GM21390 (cell line): Measurements from ENCODE around the gene HMGXB3.

Experiments
- ATAC-seq: cut with Tn5 transposase; IDR thresholded peaks from one replicate; pipeline ENCODE4 v1.9.1; 2021; ENCODE audit not compliant: unreplicated experiment

HMGXB3 gene, protein sequence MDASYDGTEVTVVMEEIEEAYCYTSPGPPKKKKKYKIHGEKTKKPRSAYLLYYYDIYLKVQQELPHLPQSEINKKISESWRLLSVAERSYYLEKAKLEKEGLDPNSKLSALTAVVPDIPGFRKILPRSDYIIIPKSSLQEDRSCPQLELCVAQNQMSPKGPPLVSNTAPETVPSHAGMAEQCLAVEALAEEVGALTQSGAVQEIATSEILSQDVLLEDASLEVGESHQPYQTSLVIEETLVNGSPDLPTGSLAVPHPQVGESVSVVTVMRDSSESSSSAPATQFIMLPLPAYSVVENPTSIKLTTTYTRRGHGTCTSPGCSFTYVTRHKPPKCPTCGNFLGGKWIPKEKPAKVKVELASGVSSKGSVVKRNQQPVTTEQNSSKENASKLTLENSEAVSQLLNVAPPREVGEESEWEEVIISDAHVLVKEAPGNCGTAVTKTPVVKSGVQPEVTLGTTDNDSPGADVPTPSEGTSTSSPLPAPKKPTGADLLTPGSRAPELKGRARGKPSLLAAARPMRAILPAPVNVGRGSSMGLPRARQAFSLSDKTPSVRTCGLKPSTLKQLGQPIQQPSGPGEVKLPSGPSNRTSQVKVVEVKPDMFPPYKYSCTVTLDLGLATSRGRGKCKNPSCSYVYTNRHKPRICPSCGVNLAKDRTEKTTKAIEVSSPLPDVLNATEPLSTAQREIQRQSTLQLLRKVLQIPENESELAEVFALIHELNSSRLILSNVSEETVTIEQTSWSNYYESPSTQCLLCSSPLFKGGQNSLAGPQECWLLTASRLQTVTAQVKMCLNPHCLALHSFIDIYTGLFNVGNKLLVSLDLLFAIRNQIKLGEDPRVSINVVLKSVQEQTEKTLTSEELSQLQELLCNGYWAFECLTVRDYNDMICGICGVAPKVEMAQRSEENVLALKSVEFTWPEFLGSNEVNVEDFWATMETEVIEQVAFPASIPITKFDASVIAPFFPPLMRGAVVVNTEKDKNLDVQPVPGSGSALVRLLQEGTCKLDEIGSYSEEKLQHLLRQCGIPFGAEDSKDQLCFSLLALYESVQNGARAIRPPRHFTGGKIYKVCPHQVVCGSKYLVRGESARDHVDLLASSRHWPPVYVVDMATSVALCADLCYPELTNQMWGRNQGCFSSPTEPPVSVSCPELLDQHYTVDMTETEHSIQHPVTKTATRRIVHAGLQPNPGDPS (N-terminal part only)

DNA sequence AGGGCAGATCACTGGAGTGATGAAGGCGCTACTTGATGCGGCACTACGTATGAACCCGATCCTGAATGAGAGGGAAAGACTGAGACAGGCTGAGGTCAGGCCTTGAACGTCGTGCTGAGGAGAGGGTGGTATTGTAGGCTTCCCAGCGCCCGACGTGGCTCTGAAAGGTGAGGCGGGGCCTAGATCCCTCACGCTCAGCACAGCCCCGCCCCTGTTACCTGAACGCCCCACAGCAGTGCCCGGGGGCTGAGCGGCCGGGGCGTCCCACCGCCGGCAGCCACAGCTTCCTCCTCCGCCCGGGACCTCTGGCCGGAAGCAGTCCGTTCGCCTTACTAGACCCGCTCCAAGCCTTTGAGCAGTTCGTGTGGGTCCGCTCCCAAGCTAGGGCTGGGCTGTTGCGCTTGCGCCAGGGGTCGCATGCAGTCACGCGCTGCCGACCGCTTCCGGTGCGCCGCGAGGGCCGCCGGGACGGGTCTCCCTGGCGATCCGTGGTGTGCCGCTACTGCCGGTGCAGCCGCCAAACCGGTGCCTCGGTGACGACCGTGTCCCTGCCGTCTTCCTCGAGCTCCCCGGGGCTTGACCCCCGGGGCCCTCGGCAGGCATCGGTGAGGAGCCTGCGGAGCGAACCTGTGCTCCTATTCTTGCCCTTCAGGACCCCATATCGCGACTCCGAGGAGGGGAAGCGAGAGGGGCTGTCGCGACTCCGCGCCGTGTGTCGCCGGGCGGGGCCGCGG, at the start of gene HMGXB3, which contains the start of gene TIGD6:
HMGXB3 (plus strand) TSS at position 484 of the 734 bp plus-strand sequence. CDS start 4,114 bp downstream, outside the sequence.
TIGD6 (minus strand) TSS at position 399 of the 734 bp plus-strand sequence. CDS start 4,306 bp downstream, outside the sequence.
- ATAC-seq = peak; percentile 82

DNA sequence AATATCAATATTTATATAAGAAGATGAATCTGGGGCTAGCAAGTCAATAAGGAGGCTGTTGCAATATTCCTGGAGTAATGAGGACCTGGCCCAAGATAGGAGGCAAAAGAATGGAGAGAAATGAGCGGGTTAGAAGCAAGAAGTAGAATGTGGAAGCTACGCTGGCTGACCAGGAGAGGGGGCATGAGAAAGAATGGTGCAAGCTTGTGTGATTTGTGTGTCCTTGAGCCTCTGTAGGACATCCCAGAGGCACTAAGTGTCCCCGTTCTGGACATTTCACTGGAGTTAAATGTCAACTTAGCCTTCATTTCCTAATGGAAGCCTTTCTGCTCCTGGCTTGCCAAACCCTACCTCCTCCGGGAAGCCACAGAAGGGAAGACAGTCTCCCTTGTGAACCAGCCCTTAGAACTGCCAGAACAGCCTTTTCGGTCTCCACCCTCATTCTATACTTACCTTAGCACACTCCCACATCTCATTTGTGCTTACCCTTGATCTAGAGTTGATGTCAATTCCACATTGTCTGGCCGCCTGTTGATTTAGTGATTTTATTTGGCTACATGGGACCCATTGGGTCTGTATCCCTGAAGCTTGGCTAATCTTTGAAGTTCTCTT, 49.3 kb upstream of the HMGXB3 start:
- ATAC-seq = no peak

DNA sequence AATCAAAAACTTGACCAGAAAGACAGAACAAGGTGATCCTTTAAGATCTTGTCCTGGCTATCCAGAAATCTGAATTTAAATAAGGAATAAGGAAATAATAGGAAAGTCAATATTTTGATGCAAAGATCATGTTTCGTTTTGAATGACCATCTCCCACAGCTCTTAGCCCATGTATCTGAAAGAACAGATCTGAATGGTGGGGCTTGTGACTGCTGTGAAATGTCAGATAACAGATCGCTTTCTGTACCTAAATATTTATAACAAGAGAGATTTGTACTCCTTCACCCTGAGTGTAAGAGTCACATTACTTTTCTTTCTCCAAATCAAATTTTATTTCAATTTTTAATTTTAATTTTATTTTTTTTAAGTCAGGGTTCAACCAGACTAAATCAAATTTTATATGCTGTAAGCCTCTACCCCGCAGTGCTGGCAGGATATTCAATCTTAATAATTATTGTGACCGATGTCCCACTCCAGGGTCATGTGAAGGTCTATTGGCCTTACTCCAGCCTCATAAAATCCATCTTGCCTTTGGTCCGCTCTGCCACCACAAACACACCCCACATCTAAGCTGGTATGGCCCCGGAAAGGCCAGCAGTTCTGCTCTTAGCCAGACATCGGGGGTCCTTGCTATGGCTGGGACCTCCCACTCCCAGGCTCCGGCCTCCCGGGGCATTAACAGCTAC, 47.0 kb upstream of the HMGXB3 start:
- ATAC-seq = no peak

DNA sequence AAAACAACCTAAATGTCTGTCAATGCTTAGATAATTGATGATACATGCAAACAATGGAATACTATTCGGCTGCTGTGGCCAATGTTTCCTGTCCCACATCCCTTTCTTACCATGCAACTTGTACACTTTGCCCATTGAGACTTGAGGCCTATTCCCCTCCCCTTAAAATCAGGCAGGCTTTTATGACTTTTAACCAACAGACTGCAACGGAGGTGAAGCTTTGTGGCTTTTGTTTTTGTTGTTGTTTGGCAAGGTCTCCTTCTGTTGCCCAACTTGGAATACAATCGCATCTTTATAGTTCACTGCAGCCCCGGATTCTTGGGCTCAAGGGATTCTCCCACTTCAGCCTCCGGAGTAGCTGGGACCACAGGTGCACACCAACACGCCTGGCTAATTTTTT, 45.7 kb upstream of the HMGXB3 start:
- ATAC-seq = no peak

DNA sequence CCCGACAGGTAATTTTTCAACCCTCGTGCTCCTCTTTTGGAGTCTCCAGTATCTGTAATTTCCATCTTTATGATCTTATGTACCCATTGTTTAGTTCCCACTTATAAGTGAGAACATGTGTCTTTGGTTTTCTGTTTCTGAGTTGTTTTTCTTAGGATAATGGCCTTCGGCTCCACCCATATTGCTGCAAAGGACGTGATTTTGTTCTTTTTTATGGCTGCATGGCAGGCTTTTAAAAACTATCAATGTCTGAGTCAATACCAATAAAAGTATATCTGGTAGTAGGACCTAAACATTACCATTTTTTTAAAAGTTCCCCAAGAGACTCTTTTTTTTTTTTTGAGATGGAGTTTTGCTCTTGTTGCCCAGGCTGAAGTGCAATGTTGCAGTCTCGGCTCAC, 43.9 kb upstream of the HMGXB3 start:
- no peak for ATAC-seq

DNA sequence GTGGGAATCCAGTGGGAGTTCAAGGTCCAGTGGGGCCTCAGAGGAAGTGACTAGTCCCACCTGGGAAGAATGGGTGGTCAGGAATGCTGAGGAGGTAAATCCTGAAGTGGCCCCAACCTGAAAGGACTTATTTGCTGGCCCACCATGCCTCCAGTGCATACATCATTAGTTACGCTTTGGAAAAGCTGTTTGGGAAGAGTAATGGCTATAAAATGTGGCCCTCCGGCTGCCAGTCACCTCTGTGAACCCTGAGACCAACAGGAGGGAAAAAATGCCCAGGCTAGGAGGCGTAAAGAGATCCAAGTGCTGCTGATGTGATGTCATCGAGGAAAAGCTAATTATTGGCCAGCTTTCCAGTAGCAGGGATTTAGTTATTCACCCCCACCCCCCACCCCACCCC, 42.7 kb upstream of the HMGXB3 start:
- ATAC-seq = no peak

DNA sequence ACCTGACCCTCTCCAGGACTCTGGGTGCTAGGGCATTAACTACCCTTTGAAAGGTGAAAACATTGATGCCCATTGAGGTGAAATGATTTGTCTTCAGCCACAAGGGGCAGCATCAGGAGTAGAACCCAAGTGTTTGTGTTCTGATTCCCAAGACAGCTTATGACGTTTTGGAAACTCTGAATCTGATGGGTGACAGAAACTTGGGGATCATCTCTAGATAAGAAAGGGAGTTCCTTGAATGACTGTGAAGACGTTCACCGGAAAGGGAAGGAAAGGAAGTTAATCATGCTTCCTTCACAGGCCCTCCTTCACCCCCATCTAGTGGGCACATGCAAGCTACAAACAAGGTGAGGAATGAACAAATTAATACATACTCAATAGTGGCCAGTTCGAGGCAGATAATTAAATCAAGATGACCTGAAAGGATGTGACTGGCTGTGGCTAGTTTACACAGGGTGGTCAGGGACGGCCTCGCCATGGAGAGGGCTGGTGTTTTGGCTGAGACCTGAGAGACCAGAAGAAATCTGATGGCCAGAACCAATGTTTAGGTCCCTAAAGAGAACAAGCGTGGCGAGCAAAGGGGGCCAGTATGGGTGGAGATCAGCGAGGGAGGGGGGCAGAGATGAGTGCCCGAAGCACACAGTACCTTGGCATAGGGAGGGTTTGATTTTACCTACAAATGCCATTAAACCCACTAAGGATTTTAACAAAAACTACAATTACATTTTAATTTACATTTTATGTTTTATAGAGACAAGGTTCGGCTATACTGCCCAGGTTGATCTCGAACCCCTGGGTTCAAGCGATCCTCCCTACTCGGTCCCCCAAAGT, 40.9 kb upstream of the HMGXB3 start:
- ATAC-seq = peak; percentile 19

DNA sequence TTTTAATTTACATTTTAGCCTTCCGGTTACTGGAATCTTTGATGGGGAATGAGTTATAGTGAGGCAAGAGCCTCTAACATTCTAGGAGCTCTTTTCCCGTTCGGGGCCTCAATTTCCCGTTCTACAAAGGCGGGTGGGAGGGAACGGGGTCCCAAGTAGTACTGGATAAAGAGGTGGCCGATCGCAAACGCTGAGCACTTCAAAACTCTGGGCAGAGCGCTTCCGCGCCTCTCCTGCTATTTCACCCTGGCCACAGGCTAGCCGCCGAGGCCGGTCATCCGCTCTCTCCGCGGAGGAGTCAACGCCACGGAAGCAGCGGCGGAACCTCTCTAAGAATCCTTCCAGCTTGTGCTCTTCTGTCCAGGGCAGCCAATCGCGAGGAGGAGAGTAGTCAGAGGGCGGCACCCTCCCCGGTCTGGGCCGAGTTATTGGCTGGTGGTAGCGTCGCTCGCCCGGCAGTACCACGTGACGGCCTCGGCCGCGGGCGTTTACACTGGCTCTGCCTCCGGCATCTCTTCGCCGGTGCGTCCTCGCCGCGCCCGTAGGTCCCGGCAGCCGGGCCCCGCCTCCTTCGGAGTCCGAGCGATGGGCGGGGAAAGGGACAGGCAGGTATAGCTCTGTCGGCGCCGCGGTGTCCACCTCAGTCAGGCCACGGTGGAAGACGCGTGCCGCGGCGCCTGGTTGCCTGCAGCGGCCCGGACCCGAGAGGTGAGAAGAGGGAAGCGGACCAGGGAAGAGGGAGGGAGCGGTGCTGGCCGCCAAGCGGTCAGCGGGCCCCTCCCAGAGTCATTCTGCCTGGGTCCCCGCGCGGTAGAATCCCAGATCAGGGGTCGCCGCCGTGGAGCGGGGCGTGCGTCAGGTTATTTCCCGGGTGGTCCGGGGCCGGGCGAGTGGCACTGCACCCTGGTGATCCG, 40.0 kb upstream of the HMGXB3 start, which contains the start of gene SLC26A2:
SLC26A2 (plus strand) TSS at position 487 of the 914 bp plus-strand sequence. CDS start 16,895 bp downstream, outside the sequence.
- ATAC-seq = peak; percentile 98

DNA sequence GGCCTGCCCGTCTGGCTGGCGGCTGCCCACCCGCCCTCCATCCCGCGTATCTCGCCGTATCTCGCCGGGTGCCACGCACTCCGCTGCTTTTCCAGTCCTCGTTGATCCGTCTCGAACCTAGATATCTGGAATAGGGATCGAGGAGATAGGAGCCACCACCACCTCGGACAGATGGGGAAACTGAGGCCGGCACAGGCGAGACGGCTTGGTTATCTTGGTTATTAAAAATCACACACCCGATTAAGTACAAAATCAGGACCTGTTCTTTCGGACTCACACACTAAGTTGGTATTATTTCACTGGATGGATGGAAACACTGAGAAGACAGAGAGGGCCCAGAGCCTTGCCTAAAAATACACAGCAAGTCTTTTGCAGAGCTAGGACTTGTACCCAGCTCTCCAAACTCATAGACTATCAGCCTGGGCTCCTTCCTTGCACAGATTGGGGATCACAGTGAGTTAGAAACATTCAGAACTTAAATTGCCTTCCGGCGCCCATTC, 39.3 kb upstream of the HMGXB3 start:
- no peak for ATAC-seq

DNA sequence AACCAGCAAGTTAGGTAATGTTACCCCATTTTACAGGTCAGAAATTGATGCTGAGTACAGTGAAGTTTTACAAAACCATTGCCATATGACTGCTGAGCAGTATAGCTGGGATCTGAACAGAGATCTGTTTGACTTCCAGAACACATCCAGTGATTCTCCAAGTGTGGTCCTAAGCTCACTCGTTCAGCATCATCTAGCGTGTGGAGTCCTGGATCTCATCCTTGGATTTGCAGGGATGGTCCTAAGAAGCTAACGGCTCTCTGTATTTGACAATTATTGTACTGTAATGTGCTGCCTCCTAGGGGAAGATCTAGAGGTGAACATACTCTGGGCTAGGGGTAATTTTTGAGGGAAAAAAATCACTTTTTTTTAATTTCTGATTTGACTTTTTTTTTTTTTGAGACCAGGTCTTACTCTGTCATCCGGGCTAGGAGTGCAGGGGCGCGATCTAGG, 38.6 kb upstream of the HMGXB3 start:
- ATAC-seq = no peak

DNA sequence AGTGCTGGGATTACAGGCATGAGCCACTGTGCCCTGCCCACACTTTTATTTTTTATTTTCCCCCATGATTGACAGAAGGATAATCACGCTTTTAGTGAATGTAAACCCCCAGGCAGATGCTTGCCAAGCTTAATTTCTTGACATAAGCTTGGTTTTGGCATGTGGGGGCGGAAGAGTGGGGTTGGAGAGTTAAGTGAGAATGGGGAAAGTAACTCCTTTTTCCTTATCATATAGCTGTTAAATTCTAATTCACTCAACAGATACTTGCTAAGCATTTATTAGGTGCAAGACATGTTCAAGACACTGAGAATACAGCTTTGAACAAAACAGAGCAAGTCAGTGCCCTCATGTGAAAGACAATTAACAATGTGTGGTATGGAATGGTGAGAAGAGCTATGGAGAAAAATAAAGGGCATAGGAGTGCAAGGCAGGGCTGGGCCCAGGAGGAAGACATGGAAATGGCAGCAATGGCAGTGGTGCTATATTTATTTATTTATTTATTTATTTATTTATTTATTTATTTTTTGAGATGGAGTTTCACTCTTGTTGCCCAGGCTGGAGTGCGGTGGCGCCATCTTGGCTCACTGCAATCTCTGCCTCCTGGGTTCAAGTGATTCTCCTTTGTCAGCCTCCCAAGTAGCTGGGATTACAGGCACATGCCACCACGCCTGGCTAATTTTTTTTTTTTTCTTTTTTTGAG, 37.8 kb upstream of the HMGXB3 start:
- no peak for ATAC-seq

DNA sequence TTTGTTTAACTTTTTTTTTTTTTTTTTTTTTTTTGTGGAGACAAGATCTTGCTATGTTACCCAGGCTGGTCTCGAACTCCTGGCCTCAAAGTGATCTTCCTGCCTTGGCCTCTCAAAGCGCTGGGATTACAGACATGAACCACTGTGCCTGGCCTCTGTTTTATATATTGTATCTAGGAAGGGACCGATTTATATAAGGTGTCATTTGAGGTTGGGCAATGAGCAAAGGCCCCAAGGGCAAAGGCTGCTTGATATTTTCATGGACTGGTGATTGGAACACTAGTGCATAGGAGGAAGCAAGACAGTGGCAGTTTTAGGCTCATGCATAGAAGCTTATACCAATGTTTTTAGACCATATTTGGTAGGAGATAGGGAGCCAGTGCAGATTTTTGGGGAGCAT, 36.8 kb upstream of the HMGXB3 start:
- no peak for ATAC-seq

DNA sequence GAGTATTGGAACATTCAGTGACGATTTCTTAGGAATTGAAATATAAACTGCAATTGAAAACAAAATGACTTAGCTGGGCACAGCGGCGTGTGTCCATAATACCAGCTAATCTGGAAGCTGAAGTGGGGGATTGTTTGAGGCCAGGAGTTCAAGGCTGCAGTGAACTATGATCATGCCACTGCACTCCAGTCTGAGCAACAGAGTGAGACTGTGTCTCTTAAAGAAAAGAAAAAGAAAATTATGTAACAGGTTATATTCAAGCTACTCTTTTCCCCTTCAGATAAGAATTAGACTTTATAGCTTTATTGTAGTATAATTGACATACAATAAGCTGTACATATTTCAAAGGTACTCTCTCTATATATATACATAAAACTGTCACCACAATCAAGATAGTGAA, 33.6 kb upstream of the HMGXB3 start:
- no peak for ATAC-seq

DNA sequence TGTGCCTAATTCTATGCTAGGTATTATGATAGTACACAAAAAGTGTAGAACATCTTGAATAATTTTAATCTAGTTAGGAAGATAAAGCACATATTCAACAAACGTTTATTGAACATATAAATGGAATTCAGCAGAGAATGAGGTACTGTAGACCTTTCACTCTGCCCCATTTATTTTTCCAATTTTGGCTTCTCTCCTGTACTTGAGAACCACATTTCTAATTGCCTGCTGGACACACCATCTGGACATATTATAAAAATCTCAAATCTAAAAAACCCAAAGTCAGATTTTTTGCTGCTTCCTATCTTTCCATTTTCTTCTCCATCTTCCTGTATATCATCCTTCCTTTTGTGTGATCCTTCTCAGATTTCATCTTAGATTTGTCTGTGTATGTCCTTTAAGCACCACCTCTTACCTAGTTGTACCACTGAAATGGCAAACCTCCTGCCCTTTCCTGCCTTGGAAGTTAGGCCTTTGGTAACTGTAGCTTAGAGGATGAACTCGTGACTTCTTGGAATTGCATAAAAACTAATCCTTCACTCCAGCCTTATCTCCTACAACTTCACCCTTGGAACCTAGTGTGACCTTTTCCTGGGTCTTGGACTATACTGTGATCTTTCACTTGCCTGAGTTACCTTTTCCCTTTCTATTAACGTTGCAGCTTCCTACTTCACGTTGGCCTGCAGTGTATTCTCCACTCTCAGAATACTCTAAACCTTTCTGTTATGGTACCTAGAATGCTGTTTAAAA, 31.2 kb upstream of the HMGXB3 start:
- no peak for ATAC-seq

DNA sequence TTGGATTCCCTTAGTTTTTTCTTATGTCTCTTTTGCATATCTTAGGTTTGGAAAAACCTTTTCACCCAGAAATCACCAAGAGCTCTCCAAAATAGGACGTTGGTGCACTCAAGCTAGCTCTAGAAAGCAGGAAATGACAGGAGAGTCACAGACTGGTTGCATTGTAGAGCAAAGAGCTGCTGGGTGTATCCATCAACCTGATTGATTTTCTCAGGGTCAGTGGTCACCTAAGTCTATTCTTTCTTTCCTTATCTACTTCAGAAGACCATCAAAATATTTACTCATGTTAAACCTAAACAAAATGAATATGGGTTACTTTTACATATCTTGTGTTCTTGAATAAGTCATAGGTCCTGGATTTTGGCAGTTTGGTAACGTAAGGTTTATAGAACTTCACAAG, 25.1 kb upstream of the HMGXB3 start:
- ATAC-seq = no peak

DNA sequence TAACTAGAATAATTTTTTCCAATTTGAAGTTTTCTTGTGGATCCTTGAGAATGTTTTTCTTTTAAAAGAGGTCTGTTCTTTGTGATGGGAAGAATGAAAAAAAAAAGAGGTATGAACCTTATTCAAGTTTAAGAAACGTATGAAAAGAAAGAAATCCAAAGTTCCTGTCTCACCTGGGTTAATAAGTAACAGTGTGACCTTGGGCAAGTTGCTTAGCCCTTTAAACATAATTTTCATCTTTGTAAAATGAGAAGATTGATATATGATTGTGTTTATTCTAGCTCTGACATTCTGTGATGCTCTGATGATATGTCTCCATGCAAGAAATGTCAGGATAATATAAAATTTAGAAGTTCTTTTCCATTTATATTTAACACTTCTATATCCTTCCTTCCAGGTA, 20.6 kb upstream of the HMGXB3 start:
- ATAC-seq = no peak
